GM19043 (cell line): ENCODE data around the gene CDK13.
"Not testable (repeated sequence)": the region's sequence is repeated elsewhere in the genome, so short reads cannot be mapped to it uniquely, and the experiment has no call there.

Experiments used
- ATAC-seq: cut with Tn5 transposase; IDR thresholded peaks from one replicate; pipeline ENCODE4 v1.9.1; 2021; ENCODE audit warnings: low read depth; ENCODE audit not compliant: unreplicated experiment

CDK13 gene

DNA sequence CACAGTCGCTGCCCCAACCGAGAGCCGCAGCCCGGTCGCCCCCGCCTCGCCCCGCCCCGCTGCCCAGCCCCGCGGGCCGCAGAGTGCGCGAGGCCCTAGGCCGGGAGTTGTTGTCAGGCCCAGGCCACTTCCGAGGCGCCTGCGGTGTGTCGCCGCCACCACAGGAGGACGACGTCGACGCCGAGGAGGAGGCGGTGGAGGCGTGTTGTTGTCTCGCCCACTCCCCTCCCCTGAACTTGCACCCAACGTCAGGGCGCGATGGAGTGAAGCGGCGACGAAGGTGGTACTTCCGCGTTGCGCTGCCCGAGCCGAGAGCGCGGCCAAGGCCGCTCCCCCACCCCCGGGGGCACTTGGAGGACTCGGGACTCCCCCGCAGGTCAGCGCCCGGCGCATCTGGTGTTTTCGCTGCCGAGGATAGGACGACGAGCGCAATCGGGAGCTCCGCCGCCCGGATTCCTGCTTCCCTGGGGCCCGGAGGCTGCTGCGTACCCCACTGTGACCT, at the start of gene CDK13:
Gene CDK13 (plus strand): TSS at position 286 of the 502 bp plus-strand sequence. CDS start 386 bp downstream, outside the sequence.
- peak; percentile 34 for ATAC-seq

DNA sequence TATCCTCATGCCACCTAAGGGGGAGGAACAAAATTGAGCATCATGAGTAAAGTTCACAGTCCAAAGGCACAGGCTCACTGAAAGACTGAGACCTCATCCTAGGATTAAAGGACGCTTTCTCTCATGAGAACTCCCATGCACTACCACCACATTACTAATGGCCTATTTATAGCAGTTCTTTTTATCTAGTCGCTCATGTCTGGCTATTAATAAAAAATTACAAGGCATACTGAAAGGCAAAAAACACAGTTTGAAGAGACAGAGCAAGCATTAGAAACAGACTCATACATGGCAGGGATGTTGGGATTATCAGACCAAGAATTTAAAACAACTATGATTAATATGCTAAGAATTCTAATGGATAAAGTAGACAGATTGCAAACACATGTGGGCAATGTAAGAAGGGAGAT, 46.0 kb upstream of the CDK13 start:
- ATAC-seq: no peak

- no peak for ATAC-seq
Observed at GRCh38 chr7:39908141-39908540, 41.9 kb upstream of the CDK13 start.

- ATAC-seq: no peak
Observed at GRCh38 chr7:39908973-39909372, 41.1 kb upstream of the CDK13 start.

DNA sequence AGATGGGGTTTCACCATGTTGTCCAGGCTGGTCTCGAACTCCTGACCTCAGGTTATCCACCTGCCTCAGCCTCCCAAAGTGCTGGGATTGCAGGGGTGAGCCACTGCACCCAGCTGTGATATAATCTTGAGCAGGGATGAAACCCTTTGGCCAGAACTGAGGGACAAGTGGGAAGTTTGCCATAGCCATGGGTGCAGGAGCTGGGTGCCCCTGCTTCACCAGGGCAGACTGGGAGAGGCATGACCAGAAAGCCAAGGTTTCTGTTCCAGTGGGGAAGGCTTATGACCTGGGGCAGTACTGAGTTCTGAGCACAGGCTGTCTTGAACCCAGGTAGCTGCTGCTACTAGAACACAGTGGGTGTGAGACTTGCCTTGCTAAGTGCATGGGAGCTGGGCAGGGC, 40.5 kb upstream of the CDK13 start:
- no peak for ATAC-seq

DNA sequence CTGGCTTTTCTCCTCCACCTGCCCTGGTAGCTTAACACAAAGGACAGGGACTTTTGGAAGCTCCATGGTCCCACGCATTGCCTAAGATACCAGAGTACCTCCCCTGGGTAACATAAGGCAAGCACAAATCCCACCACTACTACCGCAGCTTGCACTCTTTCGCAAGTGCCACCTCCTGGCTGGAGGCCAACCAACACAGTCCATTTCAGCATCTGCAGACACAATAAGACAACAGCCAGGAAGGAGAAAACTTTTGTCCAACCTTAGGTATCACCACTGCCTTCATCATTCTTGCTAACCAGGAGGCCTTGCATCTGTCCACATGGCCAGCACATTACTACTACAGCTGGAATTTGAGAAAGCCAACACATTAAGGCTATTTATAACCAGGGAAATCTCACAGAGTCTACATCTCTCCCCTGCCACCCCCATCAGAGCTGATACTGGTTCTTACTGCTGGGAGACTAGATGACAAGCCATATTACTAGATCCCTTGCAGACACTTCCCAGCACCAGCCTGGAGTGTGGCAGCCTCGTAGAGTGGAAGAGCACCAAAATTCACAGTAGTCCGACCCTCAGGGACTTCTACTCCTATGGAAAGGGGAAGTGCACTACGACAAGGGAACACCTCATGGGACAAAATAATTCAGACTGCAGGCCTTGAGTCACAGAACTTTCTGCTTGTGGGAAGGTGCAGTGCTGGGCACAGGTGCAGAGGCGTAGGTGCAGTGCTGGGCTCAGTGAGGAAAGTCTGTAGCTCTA, 39.8 kb upstream of the CDK13 start:
- ATAC-seq: no peak

DNA sequence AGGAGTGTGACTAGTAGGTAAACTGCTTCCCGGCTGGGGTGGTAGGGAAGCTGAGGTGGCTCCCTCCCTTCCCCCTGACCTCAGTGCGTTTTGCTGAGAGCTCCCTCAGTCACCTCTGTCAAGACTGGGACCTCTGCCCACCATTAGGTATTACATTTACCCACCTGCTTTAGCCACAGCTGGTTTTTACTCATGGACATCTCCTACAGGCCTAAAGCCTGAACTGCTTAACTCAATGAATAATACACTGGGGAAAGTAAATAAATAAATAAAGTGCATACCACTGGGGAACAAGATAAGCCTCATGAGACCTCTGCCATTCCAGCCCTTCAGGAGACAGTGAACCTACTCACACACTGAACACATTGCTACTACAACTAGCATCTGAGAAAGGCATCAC, 38.9 kb upstream of the CDK13 start:
- no peak for ATAC-seq

GRCh38 chr7:39915847-39916246, 34.2 kb upstream of the CDK13 start:
- ATAC-seq: not testable (repeated sequence)

- ATAC-seq: no peak
Observed at GRCh38 chr7:39919646-39920045, 30.4 kb upstream of the CDK13 start.

DNA sequence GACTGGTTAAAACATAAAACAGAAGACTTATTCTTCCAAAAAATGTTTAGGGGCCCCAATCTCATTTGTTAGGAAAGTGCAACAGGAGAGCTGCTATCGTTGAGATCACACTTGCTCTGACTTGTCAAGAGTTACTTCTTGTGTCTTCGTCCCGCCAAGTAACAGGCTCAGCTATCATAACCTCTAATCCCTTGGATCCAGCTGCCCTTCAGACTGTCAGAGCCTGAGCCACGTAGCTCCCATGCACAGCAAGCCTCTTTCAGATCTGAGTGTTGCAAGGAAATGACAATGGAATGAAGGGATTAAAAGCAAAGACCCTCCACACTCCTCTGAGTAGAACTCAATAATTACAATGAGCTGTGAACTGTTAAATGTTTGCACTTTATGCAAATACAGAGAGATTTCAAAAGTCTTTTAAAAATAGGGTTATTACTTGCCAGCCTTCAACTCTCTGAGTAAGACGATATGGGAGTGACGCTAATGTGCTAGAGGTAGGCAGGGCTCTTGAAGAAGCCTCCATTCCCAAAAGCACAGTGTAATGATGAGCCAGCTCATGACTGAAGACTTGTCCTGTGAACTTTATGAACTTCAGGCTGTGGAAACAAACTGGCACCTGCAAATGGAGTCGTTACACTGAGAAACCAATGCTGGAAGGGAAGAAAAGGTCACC, 28.4 kb upstream of the CDK13 start:
- ATAC-seq: no peak

DNA sequence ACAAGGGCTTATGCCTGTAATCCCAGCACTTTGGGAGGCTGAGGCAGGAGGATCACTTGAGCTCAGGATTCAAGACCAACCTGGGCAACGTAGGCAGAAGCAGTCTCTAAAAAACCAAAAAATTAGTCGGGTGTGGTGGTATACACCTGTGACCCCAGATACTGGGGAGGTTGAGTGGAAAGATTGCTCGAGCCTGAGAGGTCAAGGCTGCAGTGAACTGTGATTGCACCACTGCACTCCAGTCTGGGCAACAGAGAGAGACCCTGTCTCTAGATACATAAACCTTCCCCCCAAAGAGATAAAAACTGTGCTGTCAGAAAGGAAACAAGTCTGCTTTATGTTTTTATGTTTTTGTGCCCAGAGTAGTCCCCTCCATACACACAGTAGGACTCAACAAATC, 27.5 kb upstream of the CDK13 start:
- no peak for ATAC-seq

- ATAC-seq: no peak
Observed at GRCh38 chr7:39923091-39923490, 27.0 kb upstream of the CDK13 start.

- ATAC-seq: no peak
Observed at GRCh38 chr7:39924122-39924521, 25.9 kb upstream of the CDK13 start.

DNA sequence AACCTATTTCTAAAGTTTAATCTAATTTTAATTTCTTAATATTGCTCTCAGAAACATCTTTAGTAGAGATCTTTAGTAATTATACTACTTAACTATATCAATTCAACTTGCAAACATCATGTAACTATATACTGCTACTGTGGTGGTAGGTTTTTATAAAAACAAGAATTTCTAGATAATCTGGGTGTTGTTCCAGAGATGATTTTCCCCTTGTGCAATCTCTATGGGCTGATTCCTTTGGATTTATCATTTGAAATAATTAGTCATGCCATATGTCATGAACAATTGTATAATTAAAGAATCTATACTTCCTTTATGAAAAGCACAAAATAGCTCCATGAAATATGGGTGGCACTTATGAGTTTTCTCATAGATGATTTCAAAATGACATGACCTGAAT, 23.9 kb upstream of the CDK13 start:
- ATAC-seq: no peak

DNA sequence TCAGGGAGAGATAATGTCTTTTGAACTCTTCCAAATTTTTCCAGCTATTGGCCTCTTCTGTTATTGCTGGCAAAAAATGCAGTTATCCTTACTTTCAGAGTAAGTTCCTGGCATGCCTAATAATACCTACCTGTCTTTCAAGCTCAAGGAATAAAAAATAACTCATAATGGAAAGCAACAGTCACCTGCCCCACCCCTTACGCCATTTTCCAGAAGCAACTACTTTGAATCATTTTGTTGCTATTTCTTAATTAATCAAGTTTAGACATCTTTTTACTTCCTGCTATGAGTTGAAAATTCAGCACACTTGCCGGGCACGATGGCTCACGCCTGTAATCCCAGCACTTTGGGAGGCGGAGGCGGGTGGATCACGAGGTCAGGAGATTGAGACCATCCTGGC, 23.0 kb upstream of the CDK13 start:
- no peak for ATAC-seq

GRCh38 chr7:39934132-39934531, 15.9 kb upstream of the CDK13 start:
- no peak for ATAC-seq

DNA sequence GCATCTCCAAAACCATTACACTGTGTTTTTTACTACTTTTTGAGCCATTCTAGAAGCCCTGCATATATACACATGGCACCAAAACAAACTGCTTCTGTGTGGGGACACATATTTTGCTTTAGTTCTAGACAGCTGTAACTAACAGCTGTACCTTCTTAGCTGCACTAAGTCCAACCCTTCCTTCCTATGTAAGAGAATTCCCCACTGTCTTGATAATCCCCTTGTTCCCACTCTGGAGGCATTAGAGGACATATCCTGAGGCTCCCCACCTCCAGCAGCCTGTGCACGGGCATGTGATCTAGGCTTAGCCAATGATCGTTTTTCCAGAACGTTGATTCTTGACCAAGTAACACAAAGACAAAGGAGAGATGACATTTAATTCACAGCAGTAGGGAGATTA, 13.3 kb upstream of the CDK13 start:
- no peak for ATAC-seq

GRCh38 chr7:39937366-39938153, 12.5 kb upstream of the CDK13 start:
- no peak for ATAC-seq

DNA sequence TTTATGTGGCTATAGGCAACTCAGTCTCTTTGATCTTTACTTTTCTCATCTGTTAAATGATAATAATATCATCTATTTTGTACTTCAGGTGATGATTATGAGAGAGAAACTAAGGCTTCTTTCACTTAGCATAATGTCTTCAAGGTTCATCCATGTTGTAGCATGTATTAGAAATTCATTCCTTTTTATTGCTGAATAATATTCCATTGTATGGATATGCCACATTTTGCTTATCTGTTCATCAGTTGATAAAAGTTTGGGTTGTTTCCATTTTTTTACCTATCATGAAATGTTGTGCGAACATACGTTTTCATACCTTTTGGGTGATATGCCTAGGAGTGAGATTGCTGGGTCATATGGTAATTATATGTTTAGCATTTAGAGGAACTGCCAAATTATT, 7.2 kb upstream of the CDK13 start:
- no peak for ATAC-seq

GRCh38 chr7:39946693-39947092, 3.4 kb upstream of the CDK13 start:
- no peak for ATAC-seq

GRCh38 chr7:39948375-39948955, 1.6 kb upstream of the CDK13 start:
- no peak for ATAC-seq
